ENCODE measurements around the gene TRAF3IP1. TPM values are rescaled to one million over a fixed set of nuclear protein-coding genes. Genes with fewer than 3 reads are reported as not detected.

Gene TRAF3IP1
- total and polyA plus RNA-seq, 2 of the 13 experiments (the other 11 are each of a cell fraction or from before 2014, with no cell fraction given): 4.1 to 12.9 TPM

DNA sequence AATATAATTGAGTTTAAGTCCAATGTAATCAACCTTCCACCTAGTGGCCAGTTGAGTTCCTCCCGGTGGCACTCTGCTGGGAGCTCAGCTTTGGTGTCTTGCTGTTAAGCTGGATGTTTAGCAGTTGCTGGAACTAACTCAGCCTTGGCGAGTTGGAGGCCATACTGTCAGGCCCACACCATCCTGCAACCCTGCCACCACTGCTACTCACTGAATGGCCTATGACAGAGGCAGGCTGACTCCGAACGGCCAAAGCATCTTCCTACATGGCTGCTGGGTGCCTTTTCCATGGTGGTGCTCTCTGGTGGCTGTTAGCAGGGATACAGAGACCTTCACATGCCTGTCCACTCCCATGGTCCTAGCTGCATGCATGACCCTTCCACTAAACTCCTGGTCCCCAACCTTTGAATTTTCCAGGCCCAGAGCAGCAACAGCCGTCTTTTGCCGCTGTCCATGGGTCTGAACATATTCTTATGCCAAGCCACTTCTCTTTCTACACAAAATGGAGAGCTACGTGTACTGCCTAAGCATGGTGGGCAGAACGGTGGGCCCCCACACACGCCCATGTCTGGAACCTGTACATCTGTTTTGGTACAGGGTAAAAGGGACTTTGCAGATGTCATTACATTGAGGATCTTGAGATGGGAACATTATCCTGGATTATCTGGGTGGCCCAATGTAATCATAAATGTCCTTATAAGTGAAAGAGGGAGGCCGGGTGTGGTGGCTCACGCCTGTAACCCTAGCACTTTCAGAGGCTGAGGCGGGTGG is 15.0 kb upstream of the TRAF3IP1 start (continued):
- TF ChIP-seq, protein P1, sequence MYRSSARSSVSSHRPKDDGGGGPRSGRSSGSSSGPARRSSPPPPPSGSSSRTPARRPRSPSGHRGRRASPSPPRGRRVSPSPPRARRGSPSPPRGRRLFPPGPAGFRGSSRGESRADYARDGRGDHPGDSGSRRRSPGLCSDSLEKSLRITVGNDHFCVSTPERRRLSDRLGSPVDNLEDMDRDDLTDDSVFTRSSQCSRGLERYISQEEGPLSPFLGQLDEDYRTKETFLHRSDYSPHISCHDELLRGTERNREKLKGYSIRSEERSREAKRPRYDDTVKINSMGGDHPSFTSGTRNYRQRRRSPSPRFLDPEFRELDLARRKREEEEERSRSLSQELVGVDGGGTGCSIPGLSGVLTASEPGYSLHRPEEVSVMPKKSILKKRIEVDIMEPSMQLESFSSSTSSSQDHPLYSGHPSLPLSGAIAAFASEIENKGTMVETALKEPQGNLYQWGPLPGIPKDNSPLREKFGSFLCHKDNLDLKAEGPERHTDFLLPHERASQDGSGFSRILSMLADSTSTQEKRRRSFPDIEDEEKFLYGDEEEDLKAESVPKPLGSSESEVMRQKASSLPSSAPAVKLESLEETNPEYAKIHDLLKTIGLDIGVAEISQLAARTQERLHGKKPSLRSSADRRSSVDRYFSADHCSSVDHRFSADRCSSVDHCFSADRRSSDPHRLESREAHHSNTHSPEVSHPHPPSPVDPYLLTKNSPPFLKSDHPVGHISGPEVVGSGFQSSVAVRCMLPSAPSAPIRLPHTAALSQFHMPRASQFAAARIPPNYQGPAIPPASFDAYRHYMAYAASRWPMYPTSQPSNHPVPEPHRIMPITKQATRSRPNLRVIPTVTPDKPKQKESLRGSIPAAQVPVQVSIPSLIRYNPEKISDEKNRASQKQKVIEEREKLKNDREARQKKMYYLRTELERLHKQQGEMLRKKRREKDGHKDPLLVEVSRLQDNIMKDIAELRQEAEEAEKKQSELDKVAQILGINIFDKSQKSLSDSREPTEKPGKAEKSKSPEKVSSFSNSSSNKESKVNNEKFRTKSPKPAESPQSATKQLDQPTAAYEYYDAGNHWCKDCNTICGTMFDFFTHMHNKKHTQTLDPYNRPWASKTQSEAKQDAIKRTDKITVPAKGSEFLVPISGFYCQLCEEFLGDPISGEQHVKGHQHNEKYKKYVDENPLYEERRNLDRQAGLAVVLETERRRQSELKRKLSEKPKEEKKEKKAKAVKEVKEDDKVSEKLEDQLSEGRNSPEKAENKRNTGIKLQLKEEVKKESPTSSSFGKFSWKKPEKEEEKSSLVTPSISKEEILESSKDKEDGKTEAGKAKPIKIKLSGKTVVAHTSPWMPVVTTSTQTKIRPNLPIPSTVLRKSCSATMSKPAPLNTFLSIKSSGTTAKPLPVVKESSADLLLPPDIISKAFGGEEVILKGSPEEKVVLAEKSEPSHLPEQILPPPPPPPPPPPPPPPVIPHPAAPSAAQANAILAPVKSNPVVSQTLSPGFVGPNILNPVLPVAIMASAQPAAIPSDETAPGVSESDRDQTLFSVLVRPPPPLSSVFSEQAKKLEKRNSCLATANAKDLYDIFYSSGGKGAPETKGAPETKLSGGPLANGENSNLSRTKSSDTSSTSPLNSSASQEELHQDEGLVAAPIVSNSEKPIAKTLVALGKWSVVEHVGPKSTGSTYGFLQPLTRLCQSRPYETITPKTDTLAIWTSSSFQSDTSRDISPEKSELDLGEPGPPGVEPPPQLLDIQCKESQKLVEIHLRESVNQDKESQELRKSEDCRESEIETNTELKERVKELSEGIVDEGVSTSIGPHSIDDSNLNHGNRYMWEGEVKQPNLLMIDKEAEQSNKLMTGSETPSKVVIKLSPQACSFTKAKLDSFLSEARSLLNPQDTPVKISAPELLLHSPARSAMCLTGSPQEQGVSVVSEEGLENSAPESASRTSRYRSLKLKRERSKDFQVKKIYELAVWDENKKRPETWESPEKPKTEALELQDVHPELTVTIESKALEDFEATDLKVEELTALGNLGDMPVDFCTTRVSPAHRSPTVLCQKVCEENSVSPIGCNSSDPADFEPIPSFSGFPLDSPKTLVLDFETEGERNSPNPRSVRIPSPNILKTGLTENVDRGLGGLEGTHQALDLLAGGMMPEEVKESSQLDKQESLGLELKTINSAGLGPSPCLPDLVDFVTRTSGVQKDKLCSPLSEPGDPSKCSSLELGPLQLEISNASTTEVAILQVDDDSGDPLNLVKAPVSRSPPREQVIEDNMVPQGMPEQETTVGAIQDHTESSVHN (CRISPR knock-in tag; IDR thresholded peaks at IDR 0.05): 0 out of 2 replicates have a peak, but pooled peaks have one; percentile 30
- TF ChIP-seq ZNF747 (CRISPR knock-in tag; IDR thresholded peaks at IDR 0.05; ENCODE audit: borderline replicate concordance) (0 out of 2 replicates have a peak, but pooled peaks have one; percentile 5), ZNF619 (CRISPR knock-in tag; IDR thresholded peaks at IDR 0.05) (0 out of 2 replicates have a peak, but pooled peaks have one; percentile 39), IRF9 (CRISPR knock-in tag; IDR thresholded peaks at IDR 0.05; ENCODE audit: borderline replicate concordance) (0 out of 2 replicates have a peak, but pooled peaks have one; percentile 65), ZNF501 (CRISPR knock-in tag; IDR thresholded peaks at IDR 0.05) (peak; percentile 52; the same call in 1 of the 2 replicates), REPIN1 (CRISPR knock-in tag; IDR thresholded peaks at IDR 0.05; ENCODE audit: borderline replicate concordance, low read depth) (0 out of 2 replicates have a peak, but pooled peaks have one; percentile 33), TARDBP (CRISPR knock-in tag; IDR thresholded peaks at IDR 0.05) (peak; percentile 20; the same call in 1 of the 2 replicates)
- TF ChIP-seq, protein P2, sequence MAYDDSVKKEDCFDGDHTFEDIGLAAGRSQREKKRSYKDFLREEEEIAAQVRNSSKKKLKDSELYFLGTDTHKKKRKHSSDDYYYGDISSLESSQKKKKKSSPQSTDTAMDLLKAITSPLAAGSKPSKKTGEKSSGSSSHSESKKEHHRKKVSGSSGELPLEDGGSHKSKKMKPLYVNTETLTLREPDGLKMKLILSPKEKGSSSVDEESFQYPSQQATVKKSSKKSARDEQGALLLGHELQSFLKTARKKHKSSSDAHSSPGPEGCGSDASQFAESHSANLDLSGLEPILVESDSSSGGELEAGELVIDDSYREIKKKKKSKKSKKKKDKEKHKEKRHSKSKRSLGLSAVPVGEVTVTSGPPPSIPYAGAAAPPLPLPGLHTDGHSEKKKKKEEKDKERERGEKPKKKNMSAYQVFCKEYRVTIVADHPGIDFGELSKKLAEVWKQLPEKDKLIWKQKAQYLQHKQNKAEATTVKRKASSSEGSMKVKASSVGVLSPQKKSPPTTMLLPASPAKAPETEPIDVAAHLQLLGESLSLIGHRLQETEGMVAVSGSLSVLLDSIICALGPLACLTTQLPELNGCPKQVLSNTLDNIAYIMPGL (CRISPR knock-in tag; IDR thresholded peaks at IDR 0.05; ENCODE audit: borderline replicate concordance in 1 of 2, low read depth in 1 of 2): peak in 1 of 2 experiments; percentile 35; a peak in 1 of 4 replicates
- TF ChIP-seq, protein P3, sequence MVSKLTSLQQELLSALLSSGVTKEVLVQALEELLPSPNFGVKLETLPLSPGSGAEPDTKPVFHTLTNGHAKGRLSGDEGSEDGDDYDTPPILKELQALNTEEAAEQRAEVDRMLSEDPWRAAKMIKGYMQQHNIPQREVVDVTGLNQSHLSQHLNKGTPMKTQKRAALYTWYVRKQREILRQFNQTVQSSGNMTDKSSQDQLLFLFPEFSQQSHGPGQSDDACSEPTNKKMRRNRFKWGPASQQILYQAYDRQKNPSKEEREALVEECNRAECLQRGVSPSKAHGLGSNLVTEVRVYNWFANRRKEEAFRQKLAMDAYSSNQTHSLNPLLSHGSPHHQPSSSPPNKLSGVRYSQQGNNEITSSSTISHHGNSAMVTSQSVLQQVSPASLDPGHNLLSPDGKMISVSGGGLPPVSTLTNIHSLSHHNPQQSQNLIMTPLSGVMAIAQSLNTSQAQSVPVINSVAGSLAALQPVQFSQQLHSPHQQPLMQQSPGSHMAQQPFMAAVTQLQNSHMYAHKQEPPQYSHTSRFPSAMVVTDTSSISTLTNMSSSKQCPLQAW (CRISPR knock-in tag; IDR thresholded peaks at IDR 0.05): peak; percentile 15; the same call in 1 of the 2 replicates
- TF ChIP-seq, protein P4, sequence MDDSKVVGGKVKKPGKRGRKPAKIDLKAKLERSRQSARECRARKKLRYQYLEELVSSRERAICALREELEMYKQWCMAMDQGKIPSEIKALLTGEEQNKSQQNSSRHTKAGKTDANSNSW (CRISPR knock-in tag; IDR thresholded peaks at IDR 0.05; ENCODE audit: borderline replicate concordance): no peak
